Activated naive CD8-positive, alpha-beta T cell treated with anti-CD3 and anti-CD28 coated beads, Interleukin-2, amount 50 U/mL, for 24 hours (primary cell): Measurements from ENCODE around the gene SIVA1.

Source experiments
- ATAC-seq: fragments of 150-1000 bp; cut with Tn5 transposase; one replicate; pipeline ENCODE4 v1.10.0; 2021
- DNase-seq: peaks from one replicate; pipeline ENCODE4 v3.0.0; 2021
- H3K27ac Mint-ChIP-seq: one replicate; pipeline ENCODE4 v1.8.0; 2021; ENCODE audit warnings: mild to moderate bottlenecking, mixed read lengths
- H3K27me3 Mint-ChIP-seq: one replicate; pipeline ENCODE4 v1.8.0; 2021; ENCODE audit warnings: mixed read lengths
- H3K36me3 Mint-ChIP-seq: one replicate; pipeline ENCODE4 v1.8.0; 2021; ENCODE audit warnings: low read depth, mixed read lengths
- H3K4me1 Mint-ChIP-seq: one replicate; pipeline ENCODE4 v1.8.0; 2021; ENCODE audit warnings: mixed read lengths
- H3K4me3 Mint-ChIP-seq: one replicate; pipeline ENCODE4 v1.8.0; 2021; ENCODE audit warnings: mild to moderate bottlenecking, moderate library complexity, mixed read lengths
- H3K9me3 Mint-ChIP-seq: one replicate; pipeline ENCODE4 v1.8.0; 2021; ENCODE audit warnings: mixed read lengths

The SIVA1 gene

DNA sequence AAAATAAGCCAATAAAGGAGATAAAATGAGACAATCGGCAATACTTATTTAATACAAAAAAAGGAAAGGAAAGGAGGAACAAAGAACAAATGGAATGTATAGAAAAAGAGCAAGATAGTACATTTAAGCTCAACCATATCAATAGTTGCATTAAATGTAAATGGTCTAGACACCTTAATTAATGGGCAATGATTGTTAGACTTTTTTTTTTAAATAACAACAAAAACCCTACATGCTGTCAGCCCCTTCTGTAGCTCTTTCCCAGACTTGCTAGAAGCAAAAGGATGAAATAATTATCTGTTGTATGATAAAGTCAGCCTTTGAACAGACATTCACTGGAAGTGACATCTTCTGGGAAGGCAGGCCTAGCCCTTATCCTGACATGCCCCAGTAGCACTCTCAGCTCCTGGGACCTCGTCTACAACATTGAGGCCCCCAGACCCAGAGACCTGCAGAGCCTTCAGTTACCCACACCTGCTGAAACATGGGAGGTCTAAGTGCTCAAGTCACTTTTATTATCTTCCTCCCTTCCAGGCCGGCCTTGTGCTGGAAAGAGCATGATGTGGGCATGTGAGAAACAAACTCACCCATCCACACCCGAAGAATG, 13.4 kb downstream of the SIVA1 start:
- no peak for ATAC-seq
- no peak for DNase-seq
- H3K36me3 Mint-ChIP-seq: peaks cover 19% of the 10 kb centered on the region
- H3K4me3 Mint-ChIP-seq: no peak overlapping the region
- H3K9me3 Mint-ChIP-seq: no peaks in the 10 kb centered on the region
- H3K27ac Mint-ChIP-seq: no peak overlapping the region
- no peaks in the 10 kb centered on the region for H3K27me3 Mint-ChIP-seq
- peaks cover 16% of the 10 kb centered on the region for H3K4me1 Mint-ChIP-seq

DNA sequence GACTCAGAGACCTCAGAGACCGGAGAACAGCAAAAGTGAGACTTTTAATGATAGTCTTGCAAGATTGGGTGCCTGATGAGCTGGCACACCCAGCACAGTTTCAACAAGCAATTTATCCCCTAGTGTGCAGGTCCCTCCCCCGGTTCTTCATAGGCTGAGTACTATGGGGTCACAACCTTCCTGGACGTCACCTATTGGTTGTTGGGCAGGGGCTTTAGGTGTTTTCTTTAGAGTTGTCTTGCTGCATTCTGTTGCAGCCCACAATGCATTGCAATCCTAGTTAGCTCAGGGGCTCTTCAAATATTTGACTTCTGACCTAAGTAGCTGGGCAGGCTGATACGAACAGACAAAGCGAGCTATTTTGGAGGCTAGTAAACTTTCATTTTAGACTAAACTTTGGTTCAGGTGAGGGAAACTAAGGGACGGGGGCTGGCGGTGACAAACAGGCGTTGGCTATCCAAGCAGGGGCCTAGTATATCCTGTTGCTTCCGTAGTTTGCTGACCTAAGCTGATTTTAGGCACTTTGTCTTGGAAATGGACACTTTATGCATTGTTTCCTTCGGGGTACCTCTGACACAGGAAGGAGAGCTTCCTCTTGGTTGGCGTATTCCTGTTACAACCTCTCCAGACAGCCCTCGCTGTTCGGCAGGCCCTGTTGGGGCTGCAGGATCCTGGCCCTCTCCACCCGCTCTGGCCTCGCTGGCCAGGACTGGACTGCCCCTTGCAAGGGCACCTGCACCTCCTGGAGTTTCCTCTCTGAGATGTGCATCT, 14.1 kb downstream of the SIVA1 start:
- H3K36me3 Mint-ChIP-seq: peaks cover 21% of the 10 kb centered on the region
- H3K4me1 Mint-ChIP-seq: peaks cover 16% of the 10 kb centered on the region
- H3K27me3 Mint-ChIP-seq: no peaks in the 10 kb centered on the region
- no peak overlapping the region for H3K27ac Mint-ChIP-seq
- no peak for ATAC-seq
- no peak overlapping the region for H3K4me3 Mint-ChIP-seq
- H3K9me3 Mint-ChIP-seq: no peaks in the 10 kb centered on the region
- no peak for DNase-seq

DNA sequence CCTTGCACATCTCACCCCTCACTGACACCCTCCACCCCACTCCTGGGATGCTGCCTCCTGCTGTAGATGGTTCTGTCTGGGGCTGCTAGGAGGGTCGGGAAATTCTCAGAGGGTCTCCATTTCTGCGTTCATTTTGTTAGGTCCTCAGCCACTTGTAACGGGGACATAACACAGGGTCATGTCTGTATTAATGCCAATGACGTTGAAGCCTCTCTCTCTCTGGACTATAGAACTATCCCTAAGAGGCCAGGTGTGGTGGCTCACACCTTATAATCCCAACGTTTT, 14.6 kb downstream of the SIVA1 start:
- H3K4me3 Mint-ChIP-seq: no peak overlapping the region
- no peaks in the 10 kb centered on the region for H3K27me3 Mint-ChIP-seq
- no peaks in the 10 kb centered on the region for H3K9me3 Mint-ChIP-seq
- no peak overlapping the region for H3K27ac Mint-ChIP-seq
- no peak for DNase-seq
- H3K4me1 Mint-ChIP-seq: peaks cover 16% of the 10 kb centered on the region
- peaks cover 22% of the 10 kb centered on the region for H3K36me3 Mint-ChIP-seq
- ATAC-seq: no peak

DNA sequence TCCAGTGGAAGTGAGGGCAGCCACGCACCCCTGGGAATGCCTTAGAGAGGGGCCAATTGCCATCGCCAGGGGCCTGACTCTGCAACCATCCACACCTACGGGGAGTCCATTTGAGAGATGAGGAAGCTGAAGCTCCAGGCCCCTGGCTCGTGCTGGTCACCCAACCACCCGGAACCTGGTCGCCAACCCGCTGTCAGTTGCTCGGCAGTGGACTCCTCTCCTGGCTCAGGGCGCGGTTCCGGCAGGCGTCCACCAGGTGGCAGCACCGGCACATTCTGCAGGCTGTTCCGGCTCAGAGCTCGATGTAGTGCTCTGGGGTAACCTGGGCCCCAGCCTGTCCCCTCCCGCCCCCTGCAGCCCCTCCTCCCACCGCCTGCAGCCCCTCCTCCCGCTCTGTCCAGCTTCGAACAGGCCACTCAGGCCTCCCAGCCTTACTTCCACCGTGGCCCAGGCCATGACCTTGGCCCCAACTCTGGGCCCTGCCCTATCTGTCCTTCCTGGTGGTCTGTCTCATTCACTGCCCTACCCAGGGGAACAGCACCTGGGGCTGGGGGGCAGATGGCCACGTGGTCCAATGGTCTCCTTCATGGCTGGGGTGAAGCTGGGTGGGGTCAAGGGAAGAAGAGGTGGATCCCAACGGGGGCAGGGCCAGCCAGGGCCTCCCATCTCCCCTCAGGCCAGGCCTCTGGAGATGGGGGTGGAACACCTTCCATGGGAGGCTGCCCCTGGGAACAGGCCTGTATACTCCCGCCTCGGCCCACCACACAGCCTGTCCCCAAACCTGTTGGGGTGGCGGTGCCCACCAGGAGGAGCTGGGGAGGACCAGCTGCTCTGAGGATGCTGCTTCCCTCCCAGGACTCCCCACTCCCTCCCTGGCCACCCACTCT, 15.7 kb downstream of the SIVA1 start:
- Mint-ChIP-seq H3K4me1 (peaks cover 16% of the 10 kb centered on the region), H3K27me3 (no peaks in the 10 kb centered on the region), H3K36me3 (peaks cover 26% of the 10 kb centered on the region), H3K4me3 (no peak overlapping the region), H3K9me3 (no peaks in the 10 kb centered on the region), H3K27ac (no peak overlapping the region)
- DNase-seq: peak; percentile 93
- ATAC-seq: peak; percentile 86

DNA sequence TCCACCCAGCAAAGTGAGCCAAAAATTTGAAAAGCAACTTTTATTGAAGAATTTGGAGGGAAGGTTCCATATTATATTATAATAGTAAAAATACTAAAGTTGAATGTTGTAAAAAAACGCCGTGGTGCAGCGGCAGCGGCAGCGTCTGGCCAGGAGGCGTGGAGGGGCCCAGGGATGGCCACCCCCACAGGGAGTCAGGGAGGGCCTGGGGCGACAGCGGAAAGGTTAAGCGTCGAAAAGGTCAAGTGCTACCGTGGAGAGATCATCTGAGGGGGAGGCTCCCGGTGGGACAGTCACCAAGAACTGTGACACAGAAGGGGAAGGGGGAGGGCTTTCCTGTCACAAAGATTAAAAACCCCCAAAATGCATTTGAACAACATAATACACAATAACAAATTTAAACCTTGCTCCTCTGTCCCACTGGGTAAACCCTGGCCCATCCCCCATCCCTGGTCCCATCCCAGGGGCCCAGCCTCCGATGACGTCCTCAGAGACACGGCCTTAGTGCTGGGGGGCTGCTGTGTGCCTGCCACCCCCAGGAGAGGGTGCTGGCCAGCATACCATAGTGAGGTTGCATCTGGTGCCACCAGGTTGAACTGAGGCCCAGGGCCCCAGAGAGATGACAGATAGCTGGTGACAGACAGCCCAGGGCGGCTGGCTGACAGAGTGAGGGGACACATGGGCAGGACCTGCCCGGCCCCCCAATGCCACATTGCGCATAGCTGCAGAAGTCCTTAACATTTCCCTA, 16.6 kb downstream of the SIVA1 start:
- H3K36me3 Mint-ChIP-seq: peaks cover 26% of the 10 kb centered on the region
- DNase-seq: peak; percentile 17
- no peak overlapping the region for H3K4me3 Mint-ChIP-seq
- no peak for ATAC-seq
- H3K9me3 Mint-ChIP-seq: no peaks in the 10 kb centered on the region
- H3K27ac Mint-ChIP-seq: peak overlapping the region; percentile 46
- no peaks in the 10 kb centered on the region for H3K27me3 Mint-ChIP-seq
- H3K4me1 Mint-ChIP-seq: peaks cover 16% of the 10 kb centered on the region

DNA sequence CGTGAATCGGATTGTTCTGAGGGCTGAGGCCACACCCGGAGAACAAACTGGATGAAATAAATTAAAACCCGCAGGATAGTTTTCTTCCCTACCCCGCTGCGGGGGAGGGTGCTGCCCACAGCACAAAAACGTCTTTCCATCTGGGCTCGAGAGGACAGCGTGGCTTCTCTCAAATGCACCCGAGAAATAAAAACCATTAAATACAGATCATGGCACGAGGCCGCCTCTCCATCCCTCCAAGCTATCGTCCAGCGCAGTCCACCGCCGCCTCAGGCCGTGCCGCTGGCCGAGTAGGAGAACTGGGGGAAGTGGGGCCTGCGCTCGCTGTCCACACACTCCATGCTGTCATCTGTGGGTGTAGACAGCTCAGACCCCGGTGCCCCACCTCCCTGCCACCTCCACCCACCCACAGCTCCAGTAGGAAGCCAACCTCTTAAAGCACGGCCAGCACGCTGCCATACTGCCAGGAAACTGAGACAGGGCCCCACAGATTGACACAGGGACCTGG, 17.2 kb downstream of the SIVA1 start:
- ATAC-seq (no peak), DNase-seq (no peak)
- H3K27ac Mint-ChIP-seq: peak overlapping the region; percentile 46
- H3K27me3 Mint-ChIP-seq: no peaks in the 10 kb centered on the region
- H3K4me1 Mint-ChIP-seq: peaks cover 16% of the 10 kb centered on the region
- peaks cover 26% of the 10 kb centered on the region for H3K36me3 Mint-ChIP-seq
- no peak overlapping the region for H3K4me3 Mint-ChIP-seq
- no peaks in the 10 kb centered on the region for H3K9me3 Mint-ChIP-seq

DNA sequence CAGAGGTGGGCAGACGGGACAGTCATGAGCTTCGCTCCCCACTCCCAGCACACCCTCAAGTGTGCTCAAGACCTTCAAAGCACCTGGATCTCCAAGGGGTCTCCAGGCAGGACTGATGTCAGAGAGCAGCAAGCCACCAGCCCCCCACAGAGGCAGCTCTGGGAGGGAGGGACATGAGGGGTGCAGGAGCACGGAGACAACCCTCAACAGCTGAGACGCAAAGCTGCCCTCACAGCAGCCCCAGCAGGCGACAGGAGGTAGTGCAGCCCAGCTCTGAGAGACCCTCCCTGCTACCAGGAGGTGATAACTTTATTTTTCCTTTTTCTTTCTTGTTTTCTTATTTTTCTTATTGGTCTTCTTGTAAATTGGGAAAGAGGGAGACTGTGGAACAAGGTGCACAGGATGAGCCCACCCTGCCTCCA, 17.9 kb downstream of the SIVA1 start:
- ATAC-seq (no peak), DNase-seq (peak; percentile 32)
- peaks cover 16% of the 10 kb centered on the region for H3K4me1 Mint-ChIP-seq
- peaks cover 26% of the 10 kb centered on the region for H3K36me3 Mint-ChIP-seq
- H3K4me3 Mint-ChIP-seq: no peak overlapping the region
- no peaks in the 10 kb centered on the region for H3K27me3 Mint-ChIP-seq
- H3K27ac Mint-ChIP-seq: peak overlapping the region; percentile 37
- no peaks in the 10 kb centered on the region for H3K9me3 Mint-ChIP-seq

DNA sequence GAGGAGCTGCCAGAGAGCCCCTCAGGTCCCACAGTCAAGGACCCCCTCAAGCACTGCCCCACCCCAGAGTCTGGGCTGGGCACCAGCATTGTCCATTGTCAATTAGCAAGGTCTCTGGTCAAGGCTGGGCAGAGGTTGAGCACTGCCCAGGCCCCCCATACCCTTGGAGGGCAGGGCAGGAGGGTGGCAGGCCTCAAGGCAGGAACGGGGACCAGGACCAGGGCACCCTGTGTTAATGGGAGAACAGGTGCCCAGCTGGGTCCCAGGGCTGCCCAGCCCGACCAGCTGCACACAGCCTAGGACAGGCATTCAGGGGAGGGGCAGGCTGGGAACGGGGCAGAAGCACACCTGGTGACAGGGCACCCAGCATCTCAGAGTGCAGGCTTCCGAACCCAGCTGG, 18.4 kb downstream of the SIVA1 start:
- peaks cover 16% of the 10 kb centered on the region for H3K4me1 Mint-ChIP-seq
- DNase-seq: no peak
- H3K4me3 Mint-ChIP-seq: no peak overlapping the region
- no peaks in the 10 kb centered on the region for H3K27me3 Mint-ChIP-seq
- ATAC-seq: no peak
- H3K36me3 Mint-ChIP-seq: peaks cover 24% of the 10 kb centered on the region
- H3K27ac Mint-ChIP-seq: no peak overlapping the region
- H3K9me3 Mint-ChIP-seq: no peaks in the 10 kb centered on the region

DNA sequence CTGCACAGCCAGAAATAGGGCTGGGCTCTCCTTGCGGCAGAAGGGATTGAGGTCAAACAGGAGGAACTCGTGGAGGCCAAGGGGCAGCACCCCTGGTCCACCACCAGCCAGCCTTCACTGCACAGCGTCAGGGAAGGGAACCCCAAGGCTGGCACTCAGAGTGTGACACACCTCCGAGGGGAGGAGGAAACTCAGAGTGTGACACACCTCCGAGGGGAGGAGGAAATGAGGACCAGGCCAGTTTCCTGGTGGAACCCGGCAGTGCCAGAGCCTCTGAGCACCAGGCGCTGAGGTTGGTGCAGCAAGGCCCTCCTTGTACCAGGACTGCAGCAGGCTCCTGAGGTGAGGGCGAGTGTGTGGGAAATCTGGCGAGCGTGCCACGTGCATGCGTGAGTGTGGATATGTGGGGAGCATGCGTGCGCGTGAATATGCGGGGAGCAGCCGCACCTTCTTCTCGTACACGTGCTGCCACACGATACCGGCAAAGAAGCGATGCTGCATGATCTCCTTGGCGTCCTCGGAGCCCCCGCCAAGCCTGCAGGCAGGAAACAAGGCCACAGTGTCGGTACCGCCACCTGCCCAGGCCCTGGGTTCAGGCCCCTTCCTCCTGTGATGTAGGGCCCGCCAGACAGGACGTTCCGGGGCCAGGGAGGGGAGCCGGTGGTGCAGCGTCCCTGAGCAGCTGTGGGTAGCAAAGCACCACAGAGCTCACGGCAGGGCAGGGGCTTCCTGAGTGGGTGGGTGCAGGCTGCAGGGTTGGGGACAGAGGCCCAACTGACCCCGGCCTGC, 19.2 kb downstream of the SIVA1 start:
- Mint-ChIP-seq H3K4me3 (no peak overlapping the region), H3K4me1 (peaks cover 16% of the 10 kb centered on the region), H3K9me3 (no peaks in the 10 kb centered on the region), H3K36me3 (peaks cover 28% of the 10 kb centered on the region), H3K27ac (no peak overlapping the region), H3K27me3 (no peaks in the 10 kb centered on the region)
- ATAC-seq (no peak), DNase-seq (no peak)

DNA sequence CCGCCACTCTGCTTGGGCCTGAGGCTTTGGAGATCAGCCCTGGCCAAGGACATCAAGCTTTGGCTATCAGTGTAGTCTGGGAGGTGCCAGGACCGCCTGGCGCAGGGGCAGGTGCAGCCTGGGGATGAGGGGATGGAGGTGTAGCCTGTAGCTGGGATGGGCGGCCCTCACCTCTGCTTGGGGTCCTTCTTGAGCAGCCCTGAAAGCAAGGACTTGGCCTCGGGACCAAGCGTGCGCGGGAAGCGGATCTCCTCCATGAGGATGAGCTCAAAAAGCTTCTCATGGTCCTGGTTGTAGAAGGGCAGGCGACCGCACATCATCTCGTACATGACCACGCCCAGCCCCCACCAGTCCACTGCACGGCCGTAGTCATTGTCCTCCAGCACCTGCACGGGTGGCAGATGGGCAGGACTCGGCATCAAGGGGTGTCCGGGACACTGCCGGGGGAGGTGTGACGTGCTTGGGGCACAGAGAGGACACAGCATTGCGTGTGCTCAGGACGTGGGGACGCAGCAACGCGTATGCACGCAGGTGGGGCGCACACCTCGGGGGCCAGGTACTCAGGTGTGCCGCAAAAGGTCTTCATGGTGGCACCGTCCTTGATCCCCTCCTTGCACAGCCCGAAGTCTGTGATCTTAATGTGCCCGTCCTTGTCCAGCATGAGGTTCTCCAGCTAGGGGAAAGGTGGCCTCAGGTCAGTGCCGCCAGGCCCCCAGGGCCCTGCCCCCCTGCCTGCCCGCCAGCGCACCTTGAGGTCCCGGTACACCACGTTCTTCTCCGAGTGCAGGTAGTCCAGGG, 20.0 kb downstream of the SIVA1 start:
- Mint-ChIP-seq H3K4me3 (no peak overlapping the region), H3K27me3 (no peaks in the 10 kb centered on the region), H3K27ac (no peak overlapping the region), H3K4me1 (peaks cover 16% of the 10 kb centered on the region), H3K9me3 (no peaks in the 10 kb centered on the region), H3K36me3 (peaks cover 28% of the 10 kb centered on the region)
- ATAC-seq (no peak), DNase-seq (no peak)

DNA sequence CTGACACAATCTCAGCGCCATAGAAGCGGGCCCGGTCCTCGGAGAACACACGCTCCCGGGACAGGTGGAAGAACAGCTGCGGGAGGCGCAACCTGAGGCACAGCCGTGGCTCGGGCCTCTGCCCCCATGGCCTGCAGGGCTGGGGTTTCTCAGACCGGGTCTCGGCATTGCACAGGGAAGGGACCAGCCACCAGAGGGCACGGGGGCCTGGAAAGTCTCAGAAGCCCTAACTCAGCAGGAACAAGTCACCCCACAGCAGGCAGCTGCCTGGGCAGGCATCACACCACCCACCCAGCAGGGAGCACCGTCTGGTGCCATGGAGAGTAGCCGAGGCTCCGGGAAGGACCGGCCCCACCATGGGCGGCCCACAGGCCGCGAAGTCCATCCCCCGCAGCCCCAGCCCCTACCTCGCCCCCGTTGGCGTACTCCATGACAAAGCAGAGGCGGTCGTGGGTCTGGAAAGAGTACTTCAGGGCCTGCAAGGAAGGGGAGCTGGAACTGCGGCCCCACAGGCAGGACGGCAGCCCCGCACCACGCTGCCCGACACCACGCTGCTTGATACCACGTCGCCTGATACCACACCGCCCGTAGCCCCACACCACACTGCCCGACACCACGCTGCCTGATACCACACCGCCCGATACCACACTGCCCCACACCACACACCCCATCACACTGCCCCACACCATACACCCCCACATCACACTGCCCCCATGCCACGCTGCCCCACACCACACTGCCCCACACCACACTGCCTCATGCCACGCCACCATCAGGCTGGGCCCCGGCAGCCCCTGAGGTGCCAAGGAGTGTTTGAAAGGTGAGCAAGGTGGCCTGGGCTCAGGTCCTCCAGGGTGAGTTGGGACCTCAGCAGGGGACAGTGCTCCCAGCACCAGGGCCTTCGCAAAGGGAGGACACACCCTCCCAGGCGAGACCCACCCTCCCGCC, 20.8 kb downstream of the SIVA1 start:
- no peaks in the 10 kb centered on the region for H3K9me3 Mint-ChIP-seq

DNA sequence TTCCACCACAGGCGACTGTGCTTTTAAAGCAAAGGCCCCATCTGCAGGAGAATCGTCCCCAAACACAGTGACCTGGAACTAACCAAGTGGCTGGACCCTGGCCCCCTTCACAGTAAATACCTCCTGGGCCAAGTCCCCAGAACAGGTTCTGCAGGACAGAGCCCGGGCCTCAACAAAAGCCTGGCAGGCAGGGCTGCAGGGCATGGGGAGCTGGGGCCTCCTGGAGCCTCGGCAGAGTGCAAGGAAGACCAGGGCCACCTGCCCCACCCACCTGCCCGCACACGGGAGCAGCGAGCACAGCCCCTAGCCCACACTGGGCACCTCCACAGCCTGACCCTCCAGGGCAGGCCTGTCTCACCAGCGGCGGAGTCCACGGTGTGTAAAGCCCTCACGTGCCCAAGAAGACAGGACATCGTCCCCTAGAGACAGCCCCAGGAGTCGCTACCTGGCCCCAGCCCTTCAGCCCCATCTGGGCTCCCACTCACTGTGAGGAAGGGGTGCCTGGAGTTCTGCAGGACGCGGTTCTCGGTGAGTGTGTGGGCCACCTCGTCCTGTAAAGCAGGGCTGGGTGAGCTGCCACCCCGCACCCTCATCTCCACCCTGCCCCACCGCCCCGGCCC, 21.6 kb downstream of the SIVA1 start:
- no peak for ATAC-seq
- Mint-ChIP-seq H3K9me3 (no peaks in the 10 kb centered on the region), H3K27me3 (no peaks in the 10 kb centered on the region), H3K36me3 (peaks cover 28% of the 10 kb centered on the region), H3K4me1 (peaks cover 8% of the 10 kb centered on the region), H3K27ac (no peak overlapping the region), H3K4me3 (no peak overlapping the region)
- no peak for DNase-seq

More for the DNA sequence above, 20.8 kb downstream of the SIVA1 start:
- Mint-ChIP-seq H3K4me1 (peaks cover 16% of the 10 kb centered on the region), H3K27me3 (no peaks in the 10 kb centered on the region), H3K27ac (no peak overlapping the region), H3K4me3 (no peak overlapping the region), H3K36me3 (peaks cover 28% of the 10 kb centered on the region)
- no peak for DNase-seq
- no peak for ATAC-seq
